Neural progenitor cell (in vitro differentiated cells): Measurements from ENCODE around the gene TCF7L1. TPM values are rescaled to one million over a fixed set of nuclear protein-coding genes. Genes with fewer than 3 reads are reported as not detected.
A peak's percentile ranks its signal among the peaks of the same experiment; 100 is the strongest.
"Not testable (repeated sequence)": the region's sequence is repeated elsewhere in the genome, so short reads cannot be mapped to it uniquely, and the experiment has no call there.

ENCODE experiments used
- DNase-seq: peaks from one replicate; pipeline ENCODE4 v3.0.0-alpha.2; 2016; ENCODE audit warnings: low spot score
- H2AFZ ChIP-seq: fragments of 200-600 bp; sonication (generic); replicated peaks from 2 replicates; pipeline ENCODE4 v1.6.1; 2016; ENCODE audit warnings: antibody characterized with exemption
- H3F3A ChIP-seq: fragments of 200-600 bp; sonication (generic); 2 replicates; pipeline ENCODE4 v1.6.1; 2016; ENCODE audit warnings: antibody characterized with exemption, low read depth
- H3K27ac ChIP-seq: fragments of 200-600 bp; sonication (generic); 2 replicates; pipeline ENCODE4 v1.5.1; 2016; ENCODE audit warnings: mild to moderate bottlenecking
- H3K27me3 ChIP-seq: fragments of 200-600 bp; sonication (generic); 2 replicates; pipeline ENCODE4 v1.6.1; 2016; ENCODE audit warnings: mild to moderate bottlenecking, moderate library complexity
- H3K36me3 ChIP-seq: fragments of 200-600 bp; sonication (generic); 2 replicates; pipeline ENCODE4 v1.5.1; 2016
- H3K4me1 ChIP-seq: fragments of 200-600 bp; sonication (generic); 2 replicates; pipeline ENCODE4 v1.6.1; 2016; ENCODE audit warnings: mixed run types
- H3K4me2 ChIP-seq: fragments of 200-600 bp; sonication (generic); 2 replicates; pipeline ENCODE4 v1.6.1; 2016
- H3K4me3 ChIP-seq: fragments of 200-600 bp; sonication (generic); 2 replicates; pipeline ENCODE4 v1.5.1; 2016
- H3K79me2 ChIP-seq: fragments of 200-600 bp; sonication (generic); 2 replicates; pipeline ENCODE4 v1.6.1; 2016; ENCODE audit warnings: low read depth
- H3K9ac ChIP-seq: fragments of 200-600 bp; sonication (generic); 2 replicates; pipeline ENCODE4 v1.6.1; 2016
- H3K9me3 ChIP-seq: fragments of 200-600 bp; sonication (generic); 2 replicates; pipeline ENCODE4 v1.5.1; 2016; ENCODE audit warnings: low read depth
- H4K20me1 ChIP-seq: fragments of 200-600 bp; sonication (generic); 2 replicates; pipeline ENCODE4 v1.6.1; 2016; ENCODE audit warnings: low read depth
- H3K27ac Mint-ChIP-seq: 3 replicates; pipeline ENCODE4 v1.8.0; 2021; ENCODE audit warnings: mixed read lengths
- H3K27me3 Mint-ChIP-seq: 2 replicates; pipeline ENCODE4 v1.8.0; 2022; ENCODE audit warnings: low read depth, mild to moderate bottlenecking, inconsistent platforms, moderate library complexity, mixed read lengths; ENCODE audit not compliant: insufficient read depth
- H3K36me3 Mint-ChIP-seq: 3 replicates; pipeline ENCODE4 v1.8.0; 2021; ENCODE audit warnings: mixed read lengths
- H3K4me1 Mint-ChIP-seq: 3 replicates; pipeline ENCODE4 v1.8.0; 2021; ENCODE audit warnings: mixed read lengths
- H3K4me3 Mint-ChIP-seq: 3 replicates; pipeline ENCODE4 v1.8.0; 2021; ENCODE audit warnings: mild to moderate bottlenecking, moderate library complexity, mixed read lengths
- H3K9me3 Mint-ChIP-seq: 3 replicates; pipeline ENCODE4 v1.8.0; 2020; ENCODE audit warnings: mixed read lengths
- EZH2 ChIP-seq: fragments of 200-600 bp; sonication (generic); IDR thresholded peaks from 2 replicates; pipeline ENCODE4 v1.6.1; 2017; ENCODE audit warnings: antibody characterized with exemption, mild to moderate bottlenecking, moderate library complexity
- EZH2phosphoT487 ChIP-seq: fragments of 200-600 bp; sonication (generic); IDR thresholded peaks from 2 replicates; pipeline ENCODE4 v1.6.1; 2017; ENCODE audit warnings: antibody characterized with exemption
- total RNA-seq: library from RNA; depleted of rRNA; stranded (reverse); fragments of >200 nt; gene quantifications from 2 replicates; pipeline ENCODE4 v1.2.3, GENCODE V29; 2015; ENCODE audit warnings: low replicate concordance
- TF ChIP-seq, protein P1 (sequence below): fragments of 200-600 bp; sonication (generic); IDR thresholded peaks from 2 replicates; pipeline ENCODE4 v1.5.1; 2017; ENCODE audit warnings: antibody characterized with exemption, mild to moderate bottlenecking

TCF7L1 gene
- total RNA-seq, 1 donor from 2014 or later = 1.0 TPM

DNA sequence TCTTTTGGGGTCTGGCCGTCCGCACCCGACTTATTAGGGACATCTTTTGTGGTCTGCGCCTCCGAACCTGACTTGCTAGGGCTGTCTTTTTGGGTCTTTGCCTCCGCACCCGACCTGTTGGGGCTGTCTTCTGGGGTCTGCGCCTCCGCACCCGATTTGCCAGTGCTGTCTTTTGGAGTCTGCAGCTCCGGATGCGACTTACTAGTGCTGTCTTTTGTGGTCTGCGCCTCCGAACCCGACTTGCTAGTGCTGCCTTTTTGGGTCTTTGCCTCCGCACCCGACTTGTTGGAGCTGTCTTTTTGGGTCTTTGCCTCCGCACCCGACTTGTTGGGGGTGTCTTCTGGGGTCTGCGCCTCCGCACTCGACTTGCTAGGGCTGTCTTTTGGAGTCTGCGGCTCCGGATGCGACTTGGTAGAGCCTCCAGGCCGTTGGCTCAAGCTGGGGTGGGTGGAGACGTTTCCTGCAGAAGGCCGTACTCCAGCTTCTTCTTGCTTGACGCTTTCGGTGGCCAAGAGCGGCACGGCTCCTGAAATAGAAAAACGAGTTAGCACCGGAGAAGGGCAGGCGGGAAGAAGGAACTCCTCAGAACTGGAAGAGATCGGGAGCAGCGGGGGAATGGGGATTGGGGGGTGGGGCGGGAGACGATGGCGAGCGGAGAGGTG is 194.1 kb downstream of the TCF7L1 start:
- TF ChIP-seq EZH2 = no peak
- TF ChIP-seq, protein P1, sequence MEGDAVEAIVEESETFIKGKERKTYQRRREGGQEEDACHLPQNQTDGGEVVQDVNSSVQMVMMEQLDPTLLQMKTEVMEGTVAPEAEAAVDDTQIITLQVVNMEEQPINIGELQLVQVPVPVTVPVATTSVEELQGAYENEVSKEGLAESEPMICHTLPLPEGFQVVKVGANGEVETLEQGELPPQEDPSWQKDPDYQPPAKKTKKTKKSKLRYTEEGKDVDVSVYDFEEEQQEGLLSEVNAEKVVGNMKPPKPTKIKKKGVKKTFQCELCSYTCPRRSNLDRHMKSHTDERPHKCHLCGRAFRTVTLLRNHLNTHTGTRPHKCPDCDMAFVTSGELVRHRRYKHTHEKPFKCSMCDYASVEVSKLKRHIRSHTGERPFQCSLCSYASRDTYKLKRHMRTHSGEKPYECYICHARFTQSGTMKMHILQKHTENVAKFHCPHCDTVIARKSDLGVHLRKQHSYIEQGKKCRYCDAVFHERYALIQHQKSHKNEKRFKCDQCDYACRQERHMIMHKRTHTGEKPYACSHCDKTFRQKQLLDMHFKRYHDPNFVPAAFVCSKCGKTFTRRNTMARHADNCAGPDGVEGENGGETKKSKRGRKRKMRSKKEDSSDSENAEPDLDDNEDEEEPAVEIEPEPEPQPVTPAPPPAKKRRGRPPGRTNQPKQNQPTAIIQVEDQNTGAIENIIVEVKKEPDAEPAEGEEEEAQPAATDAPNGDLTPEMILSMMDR = no peak
- TF ChIP-seq EZH2phosphoT487 = no peak
- Histone ChIP-seq H3K79me2 (peaks cover 40% of the 10 kb centered on the region), H3K9ac (peak overlapping the region; percentile 71), H4K20me1 (peaks cover 32% of the 10 kb centered on the region), H3F3A (no peaks in the 10 kb centered on the region), H2AFZ (peak overlapping the region; percentile 87), H3K9me3 (no peaks in the 10 kb centered on the region), H3K4me1 (peaks cover 30% of the 10 kb centered on the region), H3K4me2 (peak overlapping the region; percentile 96), H3K27ac (no peak overlapping the region), H3K36me3 (no peaks in the 10 kb centered on the region), H3K4me3 (peak overlapping the region; percentile 79), H3K27me3 (no peaks in the 10 kb centered on the region)
- H3K4me1 Mint-ChIP-seq = peaks cover 39% of the 10 kb centered on the region
- peaks cover 19% of the 10 kb centered on the region for H3K36me3 Mint-ChIP-seq
- no peaks in the 10 kb centered on the region for H3K9me3 Mint-ChIP-seq
- H3K27ac Mint-ChIP-seq = peak overlapping the region; percentile 99
- H3K27me3 Mint-ChIP-seq = peaks cover 3% of the 10 kb centered on the region
- DNase-seq = peak; percentile 70
- H3K4me3 Mint-ChIP-seq = peak overlapping the region; percentile 97

DNA sequence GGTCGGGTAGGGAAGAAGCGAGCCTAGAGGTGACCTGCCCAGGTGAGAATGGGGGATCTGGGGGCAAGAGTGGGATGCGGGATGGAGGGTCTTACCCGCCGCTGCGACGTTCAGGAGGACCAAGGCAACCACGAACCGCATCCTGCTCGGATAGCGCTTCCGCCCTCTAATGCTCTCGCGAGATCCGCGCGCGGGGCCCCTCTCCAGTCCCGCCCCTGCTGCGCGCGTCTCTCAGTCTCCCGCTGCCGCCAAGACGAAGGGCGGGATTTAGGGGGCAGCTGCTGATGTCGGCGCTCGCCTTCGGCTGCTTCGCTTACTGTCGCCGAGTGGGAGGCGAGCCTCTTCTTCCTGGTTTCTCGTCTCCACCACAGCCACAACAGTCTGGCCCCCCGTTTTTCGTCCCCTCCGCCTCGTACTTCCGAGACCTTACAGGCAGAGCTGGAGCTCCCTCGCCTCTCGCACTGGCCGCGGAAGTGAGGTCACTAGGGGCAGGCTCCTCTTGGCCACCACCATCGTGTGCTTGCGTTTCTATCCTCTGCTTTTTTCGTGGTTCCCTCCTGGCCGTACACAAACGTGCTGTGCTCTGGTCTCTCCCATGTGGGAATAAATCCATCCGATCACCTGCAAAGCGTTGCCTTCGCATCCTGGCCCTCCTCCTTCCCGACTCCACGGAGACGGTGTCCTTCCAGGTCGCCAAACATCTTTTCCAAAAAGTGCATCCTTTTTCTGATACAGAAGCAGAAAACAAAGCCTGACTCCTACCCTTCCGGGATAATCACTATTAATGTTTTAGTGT is 194.8 kb downstream of the TCF7L1 start, which contains the start of gene TGOLN2:
TSS of gene TGOLN2 (minus strand) at position 168 of the 796 bp plus-strand sequence. CDS start at position 141, 27 bp downstream.
- H3K9ac ChIP-seq = peak within 1 kb of the TSS; percentile 75
- H3K4me3 Mint-ChIP-seq = peak within 1 kb of the TSS; percentile 97
- TF ChIP-seq EZH2phosphoT487 (no peak), EZH2 (no peak)
- TF ChIP-seq, protein P1 = peak; percentile 17
- H3K4me1 ChIP-seq = peaks cover 30% of the 10 kb centered on the region
- peaks cover 26% of the 10 kb centered on the region for H4K20me1 ChIP-seq
- peak; percentile 97 for DNase-seq
- peak within 1 kb of the TSS; percentile 99 for H3K27ac Mint-ChIP-seq
- H3K4me3 ChIP-seq = peak within 1 kb of the TSS; percentile 79
- no peaks in the 10 kb centered on the region for H3K9me3 ChIP-seq
- peak within 1 kb of the TSS; percentile 91 for H3K27ac ChIP-seq
- no peaks in the 10 kb centered on the region for H3K9me3 Mint-ChIP-seq
- H3K27me3 Mint-ChIP-seq = peaks cover 3% of the 10 kb centered on the region
- no peaks in the 10 kb centered on the region for H3F3A ChIP-seq
- H3K79me2 ChIP-seq = peaks cover 40% of the 10 kb centered on the region
- H2AFZ ChIP-seq = peak within 1 kb of the TSS; percentile 87
- H3K4me2 ChIP-seq = peak within 1 kb of the TSS; percentile 96
- H3K27me3 ChIP-seq = no peaks in the 10 kb centered on the region
- H3K36me3 Mint-ChIP-seq = peaks cover 13% of the 10 kb centered on the region
- H3K4me1 Mint-ChIP-seq = peaks cover 39% of the 10 kb centered on the region
- no peaks in the 10 kb centered on the region for H3K36me3 ChIP-seq

DNA sequence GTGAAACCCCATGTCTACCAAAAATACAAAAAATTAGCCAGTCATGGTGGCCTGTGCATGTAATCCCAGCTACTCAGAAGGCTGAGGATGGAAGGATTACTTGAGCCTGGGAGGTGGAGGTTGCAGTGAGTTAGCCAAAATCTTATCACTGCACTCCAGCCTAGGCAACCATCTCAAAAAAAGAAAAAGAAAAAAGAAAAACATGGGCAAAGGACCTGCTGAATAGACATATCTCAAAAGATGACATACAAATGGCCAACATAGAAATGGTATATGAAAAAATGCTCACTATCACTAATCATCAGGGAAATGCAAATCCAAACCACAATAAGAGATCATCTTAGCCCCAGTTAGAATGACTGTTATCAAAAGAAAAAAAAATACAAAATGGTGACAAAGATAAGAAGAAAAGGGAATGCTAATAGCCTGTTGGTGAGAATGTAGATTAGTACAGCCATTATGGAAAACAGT is 196.0 kb downstream of the TCF7L1 start:
- Histone ChIP-seq H2AFZ (no peak overlapping the region), H4K20me1 (peaks cover 26% of the 10 kb centered on the region), H3K9ac (no peak overlapping the region), H3K27ac (no peak overlapping the region), H3K4me3 (peak overlapping the region; percentile 79), H3K9me3 (no peaks in the 10 kb centered on the region), H3K4me1 (peaks cover 30% of the 10 kb centered on the region), H3F3A (no peaks in the 10 kb centered on the region), H3K4me2 (peak overlapping the region; percentile 96), H3K36me3 (no peaks in the 10 kb centered on the region), H3K79me2 (peaks cover 33% of the 10 kb centered on the region), H3K27me3 (no peaks in the 10 kb centered on the region)
- DNase-seq = no peak
- Mint-ChIP-seq H3K4me1 (peaks cover 39% of the 10 kb centered on the region), H3K27me3 (peaks cover 7% of the 10 kb centered on the region), H3K36me3 (peaks cover 11% of the 10 kb centered on the region), H3K9me3 (peaks cover 4% of the 10 kb centered on the region), H3K4me3 (peak overlapping the region; percentile 97), H3K27ac (no peak overlapping the region)
- TF ChIP-seq EZH2phosphoT487 (no peak), EZH2 (no peak)
- TF ChIP-seq, protein P1 = no peak

DNA sequence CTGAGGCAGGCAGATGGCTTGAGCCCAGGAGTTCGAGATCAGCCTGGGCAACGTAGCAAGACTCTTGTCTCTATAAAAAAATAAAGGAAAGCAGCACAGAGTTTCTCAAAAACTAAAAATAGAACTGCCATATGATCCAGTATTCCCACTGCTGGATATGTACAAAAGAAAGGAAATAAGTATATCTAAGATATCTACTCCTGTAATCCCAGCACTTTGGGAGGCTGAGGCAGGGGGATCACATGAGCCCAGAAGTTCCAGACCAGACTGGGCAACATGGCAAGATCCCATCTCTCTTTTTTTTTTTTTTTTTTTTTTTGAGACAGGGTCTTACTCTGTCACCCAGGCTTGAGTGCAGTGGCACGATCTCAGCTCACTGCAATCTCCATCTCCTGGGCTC is 196.5 kb downstream of the TCF7L1 start:
- H3K4me2 ChIP-seq, H3K27ac ChIP-seq, H3K27me3 ChIP-seq, H3K9ac ChIP-seq, H3K27ac Mint-ChIP-seq, H3K9me3 ChIP-seq, DNase-seq, H3K9me3 Mint-ChIP-seq, H2AFZ ChIP-seq, H3K4me3 ChIP-seq, H3F3A ChIP-seq, H3K27me3 Mint-ChIP-seq, H3K36me3 Mint-ChIP-seq, H3K36me3 ChIP-seq: not testable (repeated sequence)
- Histone ChIP-seq H3K4me1 (peaks cover 30% of the 10 kb centered on the region), H4K20me1 (peaks cover 24% of the 10 kb centered on the region), H3K79me2 (peaks cover 28% of the 10 kb centered on the region)
- Mint-ChIP-seq H3K4me3 (peak overlapping the region; percentile 13), H3K4me1 (peaks cover 39% of the 10 kb centered on the region)
